ENCODE measurements around the gene GSPT1.

DNA sequence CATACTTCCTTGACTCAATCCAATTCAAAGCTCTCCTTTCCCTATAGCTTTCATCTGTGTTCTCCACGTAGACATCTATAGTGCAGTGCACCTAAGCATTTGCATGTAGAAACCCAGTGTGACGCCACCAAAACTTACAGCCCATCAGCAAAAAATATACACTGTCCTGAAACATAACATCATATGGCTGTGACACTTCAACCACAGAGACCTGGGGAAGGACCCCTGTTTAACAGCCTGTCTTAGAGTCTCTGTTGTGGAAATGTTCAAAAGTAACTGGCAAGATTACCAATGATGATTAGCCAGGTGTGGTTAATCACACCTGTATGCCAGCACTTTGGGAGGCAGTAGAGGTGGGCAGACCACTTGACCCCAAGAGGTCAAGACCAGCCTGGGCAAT, 22.2 kb downstream of the GSPT1 start:
- TF ChIP-seq EZH2 (IDR thresholded peaks at IDR 0.05) (no peak), POLR2AphosphoS5 (IDR thresholded peaks at IDR 0.05; ENCODE audit: borderline replicate concordance, low read depth, low read length) (no peak)

Data from SK-N-MC (cell line).